Activated T-helper 1 cell treated with Interleukin-2 at 50 U/mL for 16 hours (primary cell): ENCODE results near the gene TAS2R31.

ENCODE experiments used
- DNase-seq: peaks from one replicate; pipeline ENCODE4 v3.0.0-alpha.2; 2020; ENCODE audit warnings: low read depth

The TAS2R31 gene

GRCh38 chr12:10998204-10998603 is 33.0 kb downstream of the TAS2R31 start, which contains the start of gene TAS2R20:
Gene TAS2R20 (minus strand): TSS chr12:10998304. CDS start chr12:10997875, 429 bp downstream.
- DNase-seq = no peak

- no peak for DNase-seq
These were observed 36.9 kb downstream of the TAS2R31 start for GRCh38 chr12:10994307-10994706.

GRCh38 chr12:10989107-10989506 is 42.1 kb downstream of the TAS2R31 start:
- DNase-seq = no peak

- no peak for DNase-seq
These were observed 44.4 kb downstream of the TAS2R31 start, which contains the start of gene TAS2R50 for GRCh38 chr12:10986812-10987211. Gene TAS2R50 (minus strand): TSS chr12:10986912. CDS start chr12:10986860, 52 bp downstream.

GRCh38 chr12:10982244-10982643 is 49.0 kb downstream of the TAS2R31 start:
- no peak for DNase-seq
